Endothelial cell of umbilical vein (primary cell): Measurements from ENCODE around the gene SLC12A7. TPM values are rescaled to one million over a fixed set of nuclear protein-coding genes. Genes with fewer than 3 reads are reported as not detected.

Source experiments
- BruUV-seq: library from RNA; stranded (reverse); fragments of 400-500 nt; replicated peaks from 2 replicates; lab custom pipeline; 2021; lab: Mats Ljungman, UMichigan
- CTCF ChIA-PET: fragments of 300-600, 350-600 bp; sonication (Branson Sonifier 250); formaldehyde crosslinking; loops from one replicate; lab custom pipeline; 2021; ENCODE audit warnings: antibody characterized with exemption, inconsistent platforms; lab: Charles Lee
- POLR2A ChIA-PET: fragments of 300-600, 350-600 bp; sonication (Branson Sonifier 250); formaldehyde crosslinking; loops from one replicate; lab custom pipeline; 2021; ENCODE audit warnings: antibody characterized with exemption, inconsistent platforms; lab: Charles Lee
- DNase-seq: peaks from one replicate; pipeline ENCODE4 v3.0.0-alpha.2; 2011; ENCODE audit warnings: low read depth, low spot score
- FAIRE-seq: peaks from 2 replicates; lab custom pipeline; 2011; peaks lifted over from hg19 to GRCh38; lab: Jason Lieb, UNC
- H2AFZ ChIP-seq: 2 replicates; pipeline ENCODE4 v1.6.0; 2012; ENCODE audit warnings: low read depth, low read length, control low read depth, inconsistent platforms
- H3K27ac ChIP-seq: 2 replicates; pipeline ENCODE4 v1.5.1; 2011; ENCODE audit warnings: low read depth, mild to moderate bottlenecking, control low read depth, low read length, moderate library complexity; ENCODE audit not compliant: insufficient read depth
- H3K27me3 ChIP-seq, 2 experiments: 2 replicates each; pipeline versions ENCODE4 v1.6.0 to v1.6.1; 2011; ENCODE audit warnings: low read length in 2 of 2, mixed read lengths in 1 of 2; ENCODE audit not compliant: control insufficient read depth in 2 of 2, insufficient read depth in 2 of 2
- H3K36me3 ChIP-seq, 2 experiments: 2 replicates in 1 of 2; 3 replicates in 1 of 2; pipeline ENCODE4 v1.5.1; 2011; ENCODE audit warnings: low read length in 2 of 2, mild to moderate bottlenecking in 1 of 2, moderate library complexity in 1 of 2; ENCODE audit not compliant: control insufficient read depth in 2 of 2, insufficient read depth in 2 of 2; ENCODE audit errors: extremely low read depth in 1 of 2
- H3K4me1 ChIP-seq: 3 replicates; pipeline ENCODE4 v1.5.1; 2011; ENCODE audit warnings: mild to moderate bottlenecking, low read length; ENCODE audit not compliant: control insufficient read depth, insufficient read depth; ENCODE audit errors: extremely low read depth
- H3K4me2 ChIP-seq: 2 replicates; pipeline ENCODE4 v1.6.1; 2011; ENCODE audit warnings: low read length, control low read depth, mixed read lengths; ENCODE audit not compliant: insufficient read depth
- H3K4me3 ChIP-seq, 3 experiments: fragments of 200-600 bp in 1 of 3; sonication (generic), shearing (Covaris generic) in 1 of 3; replicated peaks in 1 of 3; 2 replicates each; pipeline ENCODE4 v1.5.1; 2011 to 2016; ENCODE audit warnings: control low read depth in 3 of 3, low read length in 3 of 3, mild to moderate bottlenecking in 2 of 3, inconsistent platforms in 1 of 3, low read depth in 1 of 3, moderate library complexity in 1 of 3; ENCODE audit not compliant: insufficient read depth in 1 of 3
- H3K79me2 ChIP-seq: 2 replicates; pipeline ENCODE4 v1.6.0; 2012; ENCODE audit warnings: low read length, inconsistent platforms; ENCODE audit not compliant: control insufficient read depth, insufficient read depth
- H3K9ac ChIP-seq: replicated peaks from 2 replicates; pipeline ENCODE3; 2011; ENCODE audit warnings: low read length, control low read depth; ENCODE audit not compliant: insufficient read depth; ENCODE audit errors: extremely low read depth
- H3K9me1 ChIP-seq: replicated peaks from 3 replicates; pipeline ENCODE4 v1.6.0; 2011; ENCODE audit warnings: mild to moderate bottlenecking, low read length; ENCODE audit not compliant: control insufficient read depth, insufficient read depth; ENCODE audit errors: extremely low read depth
- H3K9me3 ChIP-seq: replicated peaks from 2 replicates; pipeline ENCODE4 v1.5.1; 2012; ENCODE audit warnings: low read length, inconsistent platforms; ENCODE audit not compliant: control insufficient read depth, insufficient read depth
- H4K20me1 ChIP-seq: replicated peaks from 2 replicates; pipeline ENCODE3; 2011; ENCODE audit warnings: mild to moderate bottlenecking, low read length; ENCODE audit not compliant: control insufficient read depth, insufficient read depth; ENCODE audit errors: extremely low read depth
- EZH2 ChIP-seq: IDR thresholded peaks from 2 replicates; pipeline ENCODE4 v1.6.1; 2012; ENCODE audit warnings: borderline replicate concordance, low read depth, mild to moderate bottlenecking, moderate library complexity, low read length, inconsistent platforms; ENCODE audit not compliant: severe bottlenecking
- GATA2 ChIP-seq: IDR thresholded peaks from 2 replicates; pipeline ENCODE4 v1.7.0; 2011; ENCODE audit warnings: low read depth, mild to moderate bottlenecking, moderate library complexity, mixed read lengths, low read length; ENCODE audit not compliant: insufficient read length, insufficient read depth
- JUN ChIP-seq: IDR thresholded peaks from 2 replicates; pipeline ENCODE4 v1.6.1; 2011; ENCODE audit warnings: borderline replicate concordance, low read depth; ENCODE audit not compliant: insufficient read length, insufficient read depth
- POLR2AphosphoS5 ChIP-seq: IDR thresholded peaks from 2 replicates; pipeline ENCODE4 v1.6.1; 2012; ENCODE audit warnings: low read depth, mild to moderate bottlenecking, control low read depth, low read length, moderate library complexity; ENCODE audit not compliant: insufficient read depth
- dilution Hi-C: fragments of 300-500 bp; cut with MboI; formaldehyde crosslinking; loops from one replicate; pipeline ENCODE4 v1.15.0; 2019; ENCODE audit warnings: low sequenced_read_pairs; ENCODE audit not compliant: extremely low pct_ligation_motif_present
- intact Hi-C: fragments of 100-400 bp; cut with micrococcal nuclease; formaldehyde crosslinking; loops from one replicate; pipeline ENCODE4 v1.10.0; 2022
- polyA plus RNA-seq, 4 experiments: library from polyadenylated mRNA; depleted of rRNA in 3 of 4; stranded (reverse) in 3 of 4; unstranded in 1 of 4; fragments of >200 nt; gene quantifications; 2 replicates each; pipeline versions ENCODE4 v1.2.1 to v1.2.3, GENCODE V29; 2011 to 2012; ENCODE audit warnings: missing spikeins in 1 of 4
- total RNA-seq: library from RNA; stranded (reverse); gene quantifications from 2 replicates; pipeline ENCODE4 v1.2.3, GENCODE V29; 2021
- TF ChIP-seq, protein P1 (sequence below), 2 donors: IDR thresholded peaks; 1 replicate in 1 of 2; 2 replicates in 1 of 2; pipeline ENCODE4 v1.5.1; 2011; ENCODE audit warnings: low read length in 2 of 2, mild to moderate bottlenecking in 2 of 2, moderate library complexity in 2 of 2, control low read depth in 1 of 2, inconsistent platforms in 1 of 2, low read depth in 1 of 2; ENCODE audit not compliant: insufficient read depth in 1 of 2; ENCODE audit errors: extremely low read depth in 1 of 2

Gene SLC12A7
- total and polyA plus RNA-seq, 2 donors (not counting 3 experiments of a cell fraction or from before 2014, with no cell fraction given): 16.4 to 38.8 TPM

DNA sequence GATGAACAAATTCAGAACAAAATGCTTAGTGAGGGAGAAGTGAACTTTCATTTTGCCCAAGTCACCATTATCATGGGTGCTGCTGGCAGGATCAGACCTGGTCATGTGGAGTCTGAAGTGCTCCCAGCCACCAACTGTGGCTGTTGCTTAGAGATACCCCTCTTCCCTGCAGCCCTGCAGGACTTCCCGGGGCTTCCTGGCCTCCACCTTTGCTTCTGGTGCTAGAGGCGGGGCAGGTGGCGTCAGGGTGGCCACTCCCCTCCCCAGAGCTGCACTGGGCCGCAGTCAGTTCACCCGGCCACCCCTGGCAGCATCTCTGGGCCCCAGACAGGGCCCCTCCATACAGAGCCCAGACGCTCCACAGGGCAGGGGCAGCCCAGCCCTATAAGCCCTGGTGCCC, 30.0 kb upstream of the SLC12A7 start:
- intact Hi-C loops: no loop called here
- BruUV-seq: no TSS peak
- Histone ChIP-seq H3K4me2 (no peak overlapping the region), H3K27me3 (no peaks in the 10 kb centered on the region), H3K9me3 (no peaks in the 10 kb centered on the region), H3K4me1 (peaks cover 5% of the 10 kb centered on the region), H2AFZ (no peak overlapping the region), H3K36me3 (no peaks in the 10 kb centered on the region), H3K4me3 (no peak overlapping the region), H3K9me1 (no peaks in the 10 kb centered on the region), H3K9ac (no peak overlapping the region), H4K20me1 (no peaks in the 10 kb centered on the region), H3K27ac (no peak overlapping the region), H3K79me2 (no peaks in the 10 kb centered on the region)
- ChIA-PET POLR2A (no interaction called here), CTCF (interaction anchor here (0.6 to 1.9 kb wide), 4 partner anchors 32 to 223 kb away, joined by 3 to 23 read pairs (median 3); no protein-coding TSS in a partner anchor)
- dilution Hi-C loops: no loop called here
- DNase-seq: no peak
- TF ChIP-seq JUN (no peak), EZH2 (no peak), GATA2 (no peak), POLR2AphosphoS5 (no peak)
- TF ChIP-seq, protein P1, sequence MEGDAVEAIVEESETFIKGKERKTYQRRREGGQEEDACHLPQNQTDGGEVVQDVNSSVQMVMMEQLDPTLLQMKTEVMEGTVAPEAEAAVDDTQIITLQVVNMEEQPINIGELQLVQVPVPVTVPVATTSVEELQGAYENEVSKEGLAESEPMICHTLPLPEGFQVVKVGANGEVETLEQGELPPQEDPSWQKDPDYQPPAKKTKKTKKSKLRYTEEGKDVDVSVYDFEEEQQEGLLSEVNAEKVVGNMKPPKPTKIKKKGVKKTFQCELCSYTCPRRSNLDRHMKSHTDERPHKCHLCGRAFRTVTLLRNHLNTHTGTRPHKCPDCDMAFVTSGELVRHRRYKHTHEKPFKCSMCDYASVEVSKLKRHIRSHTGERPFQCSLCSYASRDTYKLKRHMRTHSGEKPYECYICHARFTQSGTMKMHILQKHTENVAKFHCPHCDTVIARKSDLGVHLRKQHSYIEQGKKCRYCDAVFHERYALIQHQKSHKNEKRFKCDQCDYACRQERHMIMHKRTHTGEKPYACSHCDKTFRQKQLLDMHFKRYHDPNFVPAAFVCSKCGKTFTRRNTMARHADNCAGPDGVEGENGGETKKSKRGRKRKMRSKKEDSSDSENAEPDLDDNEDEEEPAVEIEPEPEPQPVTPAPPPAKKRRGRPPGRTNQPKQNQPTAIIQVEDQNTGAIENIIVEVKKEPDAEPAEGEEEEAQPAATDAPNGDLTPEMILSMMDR (IDR thresholded peaks at IDR 0.05; ENCODE audit: extremely low read depth in 1 of 2, insufficient read depth in 1 of 2, low read depth in 1 of 2, low read length in 2 of 2): no peak
- FAIRE-seq: no peak

DNA sequence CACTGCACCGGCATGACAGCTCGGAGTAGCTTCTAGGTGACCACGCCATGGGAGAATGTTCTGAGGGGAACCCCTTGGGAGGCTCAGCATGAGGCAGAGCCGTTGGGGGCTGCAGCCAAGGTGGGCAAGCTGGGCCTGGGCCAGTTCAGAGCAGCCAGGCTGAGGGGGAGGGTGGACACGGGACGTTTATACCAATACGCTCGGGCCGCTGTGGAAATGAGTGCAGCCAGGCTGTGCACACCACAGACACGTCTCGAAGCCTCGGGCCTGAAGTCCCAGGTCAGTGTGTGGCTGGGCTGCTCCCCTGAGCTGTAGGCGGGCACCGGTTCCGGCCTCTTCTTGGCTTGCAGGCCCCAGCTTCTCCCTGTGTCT, 28.9 kb upstream of the SLC12A7 start:
- H3K9me3 ChIP-seq: no peaks in the 10 kb centered on the region
- H3K4me1 ChIP-seq: peaks cover 5% of the 10 kb centered on the region
- no peak overlapping the region for H3K4me3 ChIP-seq
- H3K79me2 ChIP-seq: no peaks in the 10 kb centered on the region
- no TSS peak for BruUV-seq
- intact Hi-C loops (loop anchor here (1.0 kb wide), 2 partner anchors 151 to 218 kb away; no protein-coding TSS in a partner anchor), dilution Hi-C loops (no loop called here)
- no peaks in the 10 kb centered on the region for H4K20me1 ChIP-seq
- no peak for TF ChIP-seq POLR2AphosphoS5
- no peak overlapping the region for H3K4me2 ChIP-seq
- no peak overlapping the region for H2AFZ ChIP-seq
- FAIRE-seq (no peak), DNase-seq (no peak)
- no peaks in the 10 kb centered on the region for H3K27me3 ChIP-seq
- POLR2A ChIA-PET: no interaction called here
- no peak overlapping the region for H3K27ac ChIP-seq
- H3K9ac ChIP-seq: no peak overlapping the region
- no peaks in the 10 kb centered on the region for H3K36me3 ChIP-seq
- CTCF ChIA-PET: interaction anchor here (0.7 to 3.6 kb wide), 18 partner anchors 10 to 512 kb away, joined by 3 to 39 read pairs (median 4); no protein-coding TSS in a partner anchor
- H3K9me1 ChIP-seq: no peaks in the 10 kb centered on the region
